WERI-Rb-1 (cell line): ENCODE data around the gene OR13J1.

Experiments used
- DNase-seq: peaks from one replicate; pipeline ENCODE4 v3.0.0-alpha.2; 2020
- H3K27ac ChIP-seq: fragments of 250-450 bp; sonication (Bioruptor Pico); 2 replicates; pipeline ENCODE4 v1.5.1; 2020; ENCODE audit warnings: mild to moderate bottlenecking, moderate library complexity
- H3K27me3 ChIP-seq: fragments of 250-450 bp; sonication (Bioruptor Pico); 2 replicates; pipeline ENCODE4 v1.5.1; 2021; ENCODE audit warnings: mild to moderate bottlenecking, low read depth, moderate library complexity; ENCODE audit not compliant: insufficient read depth, severe bottlenecking
- H3K36me3 ChIP-seq: fragments of 250-450 bp; sonication (Bioruptor Pico); 2 replicates; pipeline ENCODE4 v1.5.1; 2020; ENCODE audit warnings: mild to moderate bottlenecking, moderate library complexity
- H3K4me3 ChIP-seq: 2 replicates; pipeline ENCODE4 v1.5.1; 2011; ENCODE audit warnings: low read depth, mild to moderate bottlenecking, control low read depth, low read length
- H3K9me3 ChIP-seq: fragments of 250-450 bp; sonication (Bioruptor Pico); 2 replicates; pipeline ENCODE4 v1.5.1; 2021; ENCODE audit warnings: mild to moderate bottlenecking, moderate library complexity; ENCODE audit not compliant: severe bottlenecking
- TF ChIP-seq, protein P1 (sequence below): IDR thresholded peaks from 2 replicates; pipeline ENCODE4 v1.5.1; 2011; ENCODE audit warnings: low read depth, mild to moderate bottlenecking, control low read depth, inconsistent platforms, low read length

OR13J1 gene

DNA sequence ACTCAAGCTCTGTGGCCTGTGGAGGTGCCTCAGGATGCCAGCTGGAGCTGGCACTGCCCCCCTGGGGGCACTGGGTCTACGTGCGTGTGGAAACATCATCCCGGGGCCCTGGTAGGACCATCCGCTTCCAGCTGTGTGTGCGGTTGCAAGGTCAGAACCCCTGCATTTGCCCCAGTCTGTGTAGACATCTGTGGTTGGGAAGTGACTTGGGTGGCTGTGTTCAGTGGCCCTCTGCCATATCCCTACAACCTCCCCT is 28.6 kb downstream of the OR13J1 start:
- no peak overlapping the region for H3K4me3 ChIP-seq
- no peak for DNase-seq
- no peaks in the 10 kb centered on the region for H3K36me3 ChIP-seq
- H3K27ac ChIP-seq, result no peak overlapping the region
- H3K9me3 ChIP-seq, result no peaks in the 10 kb centered on the region
- TF ChIP-seq, protein P1, sequence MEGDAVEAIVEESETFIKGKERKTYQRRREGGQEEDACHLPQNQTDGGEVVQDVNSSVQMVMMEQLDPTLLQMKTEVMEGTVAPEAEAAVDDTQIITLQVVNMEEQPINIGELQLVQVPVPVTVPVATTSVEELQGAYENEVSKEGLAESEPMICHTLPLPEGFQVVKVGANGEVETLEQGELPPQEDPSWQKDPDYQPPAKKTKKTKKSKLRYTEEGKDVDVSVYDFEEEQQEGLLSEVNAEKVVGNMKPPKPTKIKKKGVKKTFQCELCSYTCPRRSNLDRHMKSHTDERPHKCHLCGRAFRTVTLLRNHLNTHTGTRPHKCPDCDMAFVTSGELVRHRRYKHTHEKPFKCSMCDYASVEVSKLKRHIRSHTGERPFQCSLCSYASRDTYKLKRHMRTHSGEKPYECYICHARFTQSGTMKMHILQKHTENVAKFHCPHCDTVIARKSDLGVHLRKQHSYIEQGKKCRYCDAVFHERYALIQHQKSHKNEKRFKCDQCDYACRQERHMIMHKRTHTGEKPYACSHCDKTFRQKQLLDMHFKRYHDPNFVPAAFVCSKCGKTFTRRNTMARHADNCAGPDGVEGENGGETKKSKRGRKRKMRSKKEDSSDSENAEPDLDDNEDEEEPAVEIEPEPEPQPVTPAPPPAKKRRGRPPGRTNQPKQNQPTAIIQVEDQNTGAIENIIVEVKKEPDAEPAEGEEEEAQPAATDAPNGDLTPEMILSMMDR, result no peak
- H3K27me3 ChIP-seq, result no peaks in the 10 kb centered on the region

DNA sequence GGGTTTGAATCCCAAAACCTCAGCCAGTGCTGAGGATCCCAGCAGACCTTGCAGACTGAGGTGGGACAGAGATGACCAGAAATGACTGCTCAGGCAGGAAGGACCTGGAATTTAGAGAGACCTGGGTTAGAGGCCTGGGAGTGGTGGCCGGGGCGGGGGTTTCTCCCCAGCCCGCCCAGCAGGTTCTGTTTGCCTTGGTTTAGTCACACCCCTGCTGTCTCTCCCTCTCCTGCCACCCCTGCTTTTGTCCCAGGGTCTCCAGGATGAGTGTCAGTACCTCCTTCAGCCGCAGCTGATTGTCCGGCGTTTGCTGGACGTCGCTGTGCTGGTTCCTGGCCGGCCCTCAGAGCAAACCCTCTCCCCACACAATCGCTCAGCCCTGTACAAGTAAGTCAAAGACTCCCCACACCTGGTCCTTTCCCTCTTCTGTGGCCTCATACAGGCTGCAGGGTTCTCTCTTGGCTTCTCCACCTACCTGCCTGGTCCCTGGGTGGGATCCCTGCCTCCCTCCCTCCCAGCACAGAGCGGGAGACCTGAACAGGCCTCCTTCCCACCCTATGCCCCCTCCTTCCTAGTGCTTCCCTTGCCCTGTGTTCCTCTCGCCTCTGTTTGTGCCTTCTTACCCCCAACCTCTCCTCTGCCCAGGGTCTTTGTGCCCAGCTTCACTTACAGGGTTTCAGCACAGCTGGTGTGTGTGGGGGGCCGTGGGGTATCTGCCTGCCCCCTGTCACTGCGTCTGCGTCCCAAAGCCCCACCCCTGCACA is 29.1 kb downstream of the OR13J1 start:
- TF ChIP-seq, protein P1, result no peak
- Histone ChIP-seq H3K27me3 (no peaks in the 10 kb centered on the region), H3K4me3 (no peak overlapping the region), H3K27ac (no peak overlapping the region), H3K36me3 (no peaks in the 10 kb centered on the region), H3K9me3 (no peaks in the 10 kb centered on the region)
- no peak for DNase-seq

DNA sequence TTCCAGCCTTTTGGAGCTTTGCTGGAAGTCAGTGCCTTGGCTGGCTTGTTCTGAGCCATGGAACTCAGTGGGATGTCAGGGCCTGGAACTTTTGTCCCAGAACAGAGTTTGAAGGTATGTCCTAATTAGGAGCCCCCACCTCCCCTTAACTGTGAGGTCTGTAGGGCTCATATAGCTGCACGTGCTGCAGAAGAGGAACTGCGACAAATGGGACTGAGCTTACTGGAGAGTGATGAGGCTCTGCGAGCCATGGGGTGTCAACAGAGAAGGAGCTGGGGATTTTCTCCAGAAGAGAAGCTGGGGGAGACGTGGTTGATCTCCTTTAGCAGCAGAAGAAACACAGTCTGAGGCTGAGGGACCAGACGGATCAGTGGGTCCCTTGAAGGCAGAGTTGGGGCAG is 30.3 kb downstream of the OR13J1 start:
- no peaks in the 10 kb centered on the region for H3K27me3 ChIP-seq
- no peaks in the 10 kb centered on the region for H3K36me3 ChIP-seq
- DNase-seq, result no peak
- H3K4me3 ChIP-seq, result no peak overlapping the region
- no peaks in the 10 kb centered on the region for H3K9me3 ChIP-seq
- TF ChIP-seq, protein P1, result no peak
- H3K27ac ChIP-seq, result no peak overlapping the region

DNA sequence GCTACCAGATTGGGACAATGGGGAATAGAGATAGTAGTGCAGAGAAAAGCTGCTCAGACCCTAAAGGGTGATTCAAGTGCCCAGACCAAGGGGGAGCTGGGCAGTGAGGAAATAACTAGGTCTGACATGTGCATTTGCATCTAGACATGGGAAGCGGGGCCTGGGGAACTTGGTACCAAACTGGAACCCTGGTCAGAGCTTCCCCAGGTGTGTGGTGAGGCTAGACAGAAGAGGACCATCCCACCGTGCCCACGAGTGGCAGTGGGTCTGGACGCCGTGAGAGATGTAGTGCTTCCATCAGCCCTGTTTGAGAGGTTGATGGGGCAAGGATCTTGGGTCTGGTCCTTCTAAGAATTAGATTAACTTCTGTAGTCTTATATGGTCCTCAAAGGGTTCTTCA is 33.6 kb downstream of the OR13J1 start:
- no peak for DNase-seq
- H3K27ac ChIP-seq, result no peak overlapping the region
- no peaks in the 10 kb centered on the region for H3K9me3 ChIP-seq
- TF ChIP-seq, protein P1, result no peak
- no peak overlapping the region for H3K4me3 ChIP-seq
- H3K27me3 ChIP-seq, result no peaks in the 10 kb centered on the region
- H3K36me3 ChIP-seq, result no peaks in the 10 kb centered on the region

GRCh38 chr9:35835766-35836165 is 34.4 kb downstream of the OR13J1 start:
- Histone ChIP-seq H3K27me3 (no peaks in the 10 kb centered on the region), H3K4me3 (no peak overlapping the region), H3K36me3 (no peaks in the 10 kb centered on the region), H3K27ac (no peak overlapping the region), H3K9me3 (no peaks in the 10 kb centered on the region)
- DNase-seq, result no peak
- TF ChIP-seq, protein P1, result no peak

DNA sequence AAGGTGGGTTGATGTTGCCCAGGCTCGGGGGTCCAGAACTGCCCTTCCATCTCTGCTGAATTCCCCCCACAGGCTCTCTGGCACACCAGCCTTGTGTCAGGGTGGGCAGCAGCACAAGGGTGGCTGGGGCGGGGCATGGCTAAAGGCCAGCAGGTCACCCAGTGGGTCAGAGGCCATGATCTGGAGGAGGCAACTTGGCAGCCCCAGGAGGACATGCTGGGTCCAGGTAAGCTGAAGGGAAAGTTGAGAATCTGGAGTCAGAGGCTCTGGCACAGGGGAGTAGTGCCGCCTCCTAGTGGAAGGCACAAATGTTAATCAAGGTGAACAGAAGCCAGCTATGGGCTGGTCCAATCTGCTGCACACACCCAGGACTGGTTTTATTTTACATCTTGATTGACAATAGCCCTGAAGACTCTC is 35.0 kb downstream of the OR13J1 start:
- H3K27me3 ChIP-seq, result no peaks in the 10 kb centered on the region
- no peak overlapping the region for H3K4me3 ChIP-seq
- H3K9me3 ChIP-seq, result no peaks in the 10 kb centered on the region
- TF ChIP-seq, protein P1, result peak; percentile 58
- peak; percentile 27 for DNase-seq
- H3K27ac ChIP-seq, result no peak overlapping the region
- no peaks in the 10 kb centered on the region for H3K36me3 ChIP-seq
